Adipose tissue (tissue), 3 donors: Measurements from ENCODE around the gene LDAH. TPM values are rescaled to one million over a fixed set of nuclear protein-coding genes. Genes with fewer than 3 reads are reported as not detected.

Experiments used
- H3K27ac ChIP-seq: one replicate; pipeline ENCODE4 v1.5.1; 2013; ENCODE audit warnings: low read depth, low read length
- WGBS, 3 donors: extraction: QIAGEN DNeasy Blood & Tissue Kit; methylation state at CpG; one replicate each; pipeline ENCODE4 v1.1.7; 2013; 5-methylcytosine and 5-hydroxymethylcytosine counted together
- polyA plus RNA-seq, 3 donors: library from polyadenylated mRNA; stranded (reverse); fragments of 200-250 nt; gene quantifications; one replicate each; pipeline ENCODE4 v1.2.3, GENCODE V29; 2013
- donor health status: healthy with polysubstance abuse.
- donor health status: Bipolar disorder and iron deficiency.
- donor health status: healthy.

The LDAH gene
- polyA plus RNA-seq, 3 donors: 6.3 to 8.2 (median 7.0) TPM

- no peak overlapping the region for H3K27ac ChIP-seq
- 89 to 96% (median 90%) methylated on average over 2 of the region's 2 CpGs for WGBS, 3 donors
Observed at GRCh38 chr2:20696366-20696765, 126.5 kb downstream of the LDAH start.

- 91% methylated on average over 3 of the region's 3 CpGs for WGBS, 3 donors
- no peak overlapping the region for H3K27ac ChIP-seq
Observed at GRCh38 chr2:20693317-20693716, 129.6 kb downstream of the LDAH start.

- 91 to 96% (median 93%) methylated on average over 2 of the region's 2 CpGs for WGBS, 3 donors
- no peak overlapping the region for H3K27ac ChIP-seq
Observed at GRCh38 chr2:20692081-20692480, 130.8 kb downstream of the LDAH start.

GRCh38 chr2:20691076-20691734, 131.7 kb downstream of the LDAH start:
- WGBS, 3 donors: 90 to 94% (median 90%) methylated on average over 6 of the region's 6 CpGs
- H3K27ac ChIP-seq: no peak overlapping the region

- 51 to 94% (median 85%) methylated on average over 11 of the region's 11 CpGs for WGBS, 3 donors
- no peak overlapping the region for H3K27ac ChIP-seq
Observed at GRCh38 chr2:20689428-20690264, 133.3 kb downstream of the LDAH start.

- 90 to 97% (median 94%) methylated on average over 4 of the region's 4 CpGs for WGBS, 3 donors
- no peak overlapping the region for H3K27ac ChIP-seq
Observed at GRCh38 chr2:20687260-20687832, 135.6 kb downstream of the LDAH start.

GRCh38 chr2:20684581-20685063, 138.3 kb downstream of the LDAH start:
- 75 to 90% (median 90%) methylated on average over 6 of the region's 6 CpGs for WGBS, 3 donors
- no peak overlapping the region for H3K27ac ChIP-seq

- 73 to 84% (median 75%) methylated on average over 7 of the region's 7 CpGs for WGBS, 3 donors
- no peak overlapping the region for H3K27ac ChIP-seq
Observed at GRCh38 chr2:20682167-20682920, 140.6 kb downstream of the LDAH start.

GRCh38 chr2:20680744-20681375, 142.0 kb downstream of the LDAH start:
- H3K27ac ChIP-seq: no peak overlapping the region
- WGBS, 3 donors: 77 to 90% (median 90%) methylated on average over 10 of the region's 10 CpGs

GRCh38 chr2:20678780-20679179, 144.1 kb downstream of the LDAH start:
- WGBS, 3 donors: 89 to 96% (median 94%) methylated on average over 2 of the region's 2 CpGs
- no peak overlapping the region for H3K27ac ChIP-seq

- 81 to 91% (median 91%) methylated on average over 1 of the region's 1 CpG for WGBS, 3 donors
- no peak overlapping the region for H3K27ac ChIP-seq
Observed at GRCh38 chr2:20678086-20678395, 144.9 kb downstream of the LDAH start.

- WGBS, 3 donors: 79 to 82% (median 81%) methylated on average over 15 of the region's 15 CpGs
- no peak overlapping the region for H3K27ac ChIP-seq
Observed at GRCh38 chr2:20677301-20678085, 145.4 kb downstream of the LDAH start.

- 84 to 92% (median 88%) methylated on average over 12 of the region's 12 CpGs for WGBS, 3 donors
Observed at GRCh38 chr2:20676353-20677215, 146.3 kb downstream of the LDAH start.

GRCh38 chr2:20675701-20676352, 147.1 kb downstream of the LDAH start:
- no peak overlapping the region for H3K27ac ChIP-seq
- 61 to 74% (median 68%) methylated on average over 6 of the region's 6 CpGs for WGBS, 3 donors

More at GRCh38 chr2:20676353-20677215, 146.3 kb downstream of the LDAH start:
- H3K27ac ChIP-seq: no peak overlapping the region

- WGBS, 3 donors: 40 to 54% (median 41%) methylated on average over 16 of the region's 16 CpGs
- H3K27ac ChIP-seq: no peak overlapping the region
Observed at GRCh38 chr2:20674974-20675679, 147.8 kb downstream of the LDAH start.
